ENCODE measurements around the gene CDH5.
"Not testable (repeated sequence)": the region's sequence is repeated elsewhere in the genome, so short reads cannot be mapped to it uniquely, and the experiment has no call there.

Gene CDH5

DNA sequence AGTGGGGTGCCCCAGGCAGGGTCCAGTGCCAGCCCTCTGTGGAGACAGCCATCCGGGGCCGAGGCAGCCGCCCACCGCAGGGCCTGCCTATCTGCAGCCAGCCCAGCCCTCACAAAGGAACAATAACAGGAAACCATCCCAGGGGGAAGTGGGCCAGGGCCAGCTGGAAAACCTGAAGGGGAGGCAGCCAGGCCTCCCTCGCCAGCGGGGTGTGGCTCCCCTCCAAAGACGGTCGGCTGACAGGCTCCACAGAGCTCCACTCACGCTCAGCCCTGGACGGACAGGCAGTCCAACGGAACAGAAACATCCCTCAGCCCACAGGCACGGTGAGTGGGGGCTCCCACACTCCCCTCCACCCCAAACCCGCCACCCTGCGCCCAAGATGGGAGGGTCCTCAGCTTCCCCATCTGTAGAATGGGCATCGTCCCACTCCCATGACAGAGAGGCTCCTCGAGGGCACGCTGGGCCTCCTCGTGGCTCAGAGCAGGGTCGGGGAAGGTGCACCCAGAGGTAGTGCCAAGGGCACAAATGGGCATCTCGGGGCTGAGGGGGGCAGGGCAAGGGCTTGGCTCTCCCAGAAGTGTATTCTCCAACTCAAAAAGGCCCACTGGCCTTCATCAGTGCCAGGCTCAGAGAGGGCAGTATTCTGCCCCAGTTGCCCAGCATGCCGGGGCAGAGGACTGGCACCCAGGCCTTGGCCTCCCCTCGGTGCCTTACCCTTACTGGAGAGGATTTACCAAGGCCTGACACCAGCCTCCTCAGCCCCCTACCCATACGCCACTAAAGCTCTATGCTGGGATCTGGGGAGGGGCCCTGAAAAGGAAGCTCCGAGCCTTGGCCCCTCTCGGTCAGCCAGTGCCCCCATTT, at the start of gene CDH5:
Gene CDH5, plus strand, starts transcription at position 259 of the 867 bp plus-strand sequence. CDS start 12,647 bp downstream, outside the sequence.
- no peak for DNase-seq

DNA sequence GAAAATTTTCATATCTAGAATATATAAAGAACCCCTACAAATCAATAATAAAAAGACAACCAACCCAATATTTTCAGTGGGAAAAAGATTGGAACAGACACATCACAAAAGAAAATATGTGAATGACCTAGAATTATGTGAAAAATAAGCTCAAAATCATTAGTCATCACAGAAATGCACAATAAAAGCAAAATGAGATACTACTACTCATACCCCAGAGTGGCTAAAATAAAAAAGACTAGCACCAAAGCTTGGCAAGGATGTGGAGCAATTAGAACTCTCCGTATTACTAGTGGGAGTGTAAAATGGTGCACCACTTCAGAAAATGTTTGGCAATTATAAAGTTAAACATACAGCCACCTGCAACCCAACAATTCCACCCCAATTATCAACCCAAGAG, 48.0 kb upstream of the CDH5 start:
- DNase-seq: no peak

- no peak for DNase-seq
Observed at GRCh38 chr16:66320774-66321173, 45.7 kb upstream of the CDH5 start.

- no peak for DNase-seq
Observed at GRCh38 chr16:66322174-66322573, 44.3 kb upstream of the CDH5 start.

GRCh38 chr16:66324815-66325515, 41.5 kb upstream of the CDH5 start:
- peak; percentile 12 for DNase-seq

GRCh38 chr16:66325717-66326376, 40.6 kb upstream of the CDH5 start:
- DNase-seq: no peak

DNA sequence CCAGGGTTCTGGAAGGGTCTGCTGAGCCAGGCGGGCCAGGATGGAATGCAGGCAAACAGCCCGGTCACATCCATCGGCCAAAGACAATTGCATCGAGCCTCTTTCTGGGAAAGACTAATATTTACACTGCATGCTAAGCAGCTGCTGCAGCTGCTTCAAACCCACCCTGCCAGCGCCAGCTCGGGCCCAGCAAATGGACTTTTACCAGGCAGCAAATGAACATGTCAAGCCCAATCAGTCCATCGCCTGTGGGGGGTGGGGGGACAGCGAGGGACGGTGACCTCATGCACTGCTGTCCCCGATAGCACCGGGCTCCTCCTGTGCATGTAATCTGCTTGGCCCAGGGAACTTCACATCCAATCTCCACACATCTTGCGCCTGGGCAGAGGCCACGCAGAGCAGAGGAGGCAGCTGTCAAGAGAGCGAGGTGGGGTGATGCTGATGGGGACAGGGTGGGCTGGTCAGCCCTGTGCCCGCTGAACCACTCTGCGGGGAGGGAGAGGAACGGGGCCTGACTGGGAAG, 39.4 kb upstream of the CDH5 start:
- no peak for DNase-seq

DNA sequence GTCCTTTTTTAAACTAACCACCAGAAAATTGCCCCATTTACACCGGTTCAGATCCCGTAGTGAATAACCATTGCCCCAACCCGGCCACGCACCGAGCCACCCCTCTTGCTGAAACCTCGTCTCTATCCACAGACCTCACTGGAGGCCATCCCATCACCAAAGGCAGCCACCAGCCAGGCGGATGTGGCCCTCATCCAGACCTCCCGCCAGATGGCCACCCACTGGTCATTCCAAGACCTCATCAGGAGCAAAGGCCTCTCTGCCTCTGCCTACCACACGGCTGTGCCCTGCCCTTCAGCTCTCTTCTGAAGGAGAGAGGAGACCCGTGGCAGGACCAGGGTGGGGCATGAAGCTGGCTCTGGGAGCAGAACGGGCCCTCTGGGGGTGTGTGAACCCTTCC, 38.2 kb upstream of the CDH5 start:
- no peak for DNase-seq

- not testable (repeated sequence) for DNase-seq
Observed at GRCh38 chr16:66331464-66331863, 35.0 kb upstream of the CDH5 start.

GRCh38 chr16:66332634-66333610, 33.6 kb upstream of the CDH5 start:
- DNase-seq: no peak

DNA sequence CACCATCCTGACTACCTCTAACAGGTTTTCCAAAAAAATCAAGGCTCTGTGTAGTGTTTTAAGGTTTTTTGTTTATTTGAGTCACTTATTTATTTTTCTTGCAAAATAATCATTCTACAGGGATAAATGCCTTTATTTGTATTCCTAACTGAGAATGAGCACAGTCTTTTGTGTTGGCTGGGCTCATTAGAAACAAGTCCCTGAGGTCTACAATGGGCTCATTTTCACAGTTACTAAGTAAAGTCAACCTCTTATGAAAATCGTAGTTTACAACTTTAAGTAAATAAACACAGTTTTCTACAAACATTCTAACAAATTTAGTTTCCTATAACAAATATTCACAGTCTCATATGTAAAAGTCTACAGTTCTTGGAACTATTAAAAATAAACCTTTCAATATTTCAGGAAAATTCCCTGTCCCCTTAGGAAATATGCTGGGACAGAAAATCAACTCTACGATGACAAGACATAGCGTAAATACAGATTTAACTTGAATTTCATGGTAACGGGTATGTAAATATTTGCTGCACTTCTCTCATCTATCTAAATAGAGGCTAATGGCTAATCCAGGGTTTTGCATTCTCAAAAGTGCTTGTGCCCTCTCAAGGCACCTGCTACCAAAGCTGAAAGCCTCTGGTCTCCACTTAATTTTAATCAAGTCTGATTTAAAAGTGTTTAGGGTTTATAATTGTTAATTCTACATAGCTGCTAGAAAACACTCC, 31.5 kb upstream of the CDH5 start:
- DNase-seq: no peak

DNA sequence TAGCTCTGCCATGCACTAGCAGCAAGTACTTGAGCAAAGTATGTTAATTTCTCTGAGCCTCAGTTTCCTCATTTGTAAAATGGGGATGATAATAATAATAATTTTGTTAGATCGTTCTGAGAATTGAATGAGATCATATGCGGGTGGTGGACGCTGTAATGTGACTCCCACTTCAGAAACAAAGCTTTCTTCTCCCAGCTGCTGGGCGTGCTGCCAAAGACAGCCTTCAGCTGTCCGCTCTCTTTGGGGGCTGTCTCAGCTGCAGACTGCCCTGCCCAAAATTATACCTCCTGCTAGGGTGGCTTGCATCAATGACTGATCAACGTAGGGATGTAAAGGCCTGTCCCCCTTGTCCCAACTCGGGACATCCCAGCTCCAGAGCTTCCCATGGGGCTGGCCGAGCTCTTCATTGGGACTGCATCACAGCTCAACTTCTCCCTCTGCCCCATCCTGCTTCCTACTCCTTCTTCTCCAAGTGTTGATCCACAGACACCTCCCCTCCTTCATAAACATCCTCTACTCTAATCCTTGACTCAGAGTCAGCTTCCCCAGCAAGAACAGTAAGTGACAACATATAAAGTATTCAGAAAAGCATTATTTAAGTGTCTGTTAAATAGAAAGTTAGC, 30.7 kb upstream of the CDH5 start:
- peak; percentile 63 for DNase-seq

GRCh38 chr16:66337463-66338188, 28.9 kb upstream of the CDH5 start:
- DNase-seq: no peak

DNA sequence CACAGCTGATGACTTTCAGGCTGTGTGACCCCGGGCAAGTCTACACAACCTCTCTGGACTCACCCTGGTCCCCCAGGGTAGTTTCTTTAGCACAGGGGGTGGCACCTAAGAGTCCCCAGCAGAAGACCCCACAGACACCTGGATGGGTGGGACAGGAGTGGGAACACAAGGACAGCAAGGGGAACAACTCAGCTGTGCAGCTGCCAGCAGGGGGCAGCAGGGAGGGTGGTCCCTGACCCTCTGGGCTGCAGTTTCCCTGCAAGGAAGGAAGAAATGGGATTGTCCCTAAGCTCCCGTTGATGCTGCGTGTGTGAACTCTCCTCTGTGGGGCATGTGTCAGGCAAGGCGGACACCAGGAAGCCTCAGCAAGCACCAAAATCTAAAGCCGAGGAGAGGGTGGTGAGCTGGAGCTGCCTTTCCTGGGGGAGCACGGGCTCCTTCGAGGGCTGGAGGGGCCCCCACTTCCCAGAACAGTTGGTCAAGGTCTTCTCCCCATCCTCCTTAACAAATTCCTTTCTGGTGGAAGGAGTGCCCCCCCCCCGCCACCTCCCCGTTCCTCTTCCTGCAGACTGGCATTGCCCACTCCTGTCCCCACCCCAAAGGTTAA, 24.1 kb upstream of the CDH5 start:
- DNase-seq: no peak

- peak; percentile 43 for DNase-seq
Observed at GRCh38 chr16:66344533-66345145, 21.9 kb upstream of the CDH5 start.

GRCh38 chr16:66346221-66346620, 20.3 kb upstream of the CDH5 start:
- DNase-seq: no peak

DNA sequence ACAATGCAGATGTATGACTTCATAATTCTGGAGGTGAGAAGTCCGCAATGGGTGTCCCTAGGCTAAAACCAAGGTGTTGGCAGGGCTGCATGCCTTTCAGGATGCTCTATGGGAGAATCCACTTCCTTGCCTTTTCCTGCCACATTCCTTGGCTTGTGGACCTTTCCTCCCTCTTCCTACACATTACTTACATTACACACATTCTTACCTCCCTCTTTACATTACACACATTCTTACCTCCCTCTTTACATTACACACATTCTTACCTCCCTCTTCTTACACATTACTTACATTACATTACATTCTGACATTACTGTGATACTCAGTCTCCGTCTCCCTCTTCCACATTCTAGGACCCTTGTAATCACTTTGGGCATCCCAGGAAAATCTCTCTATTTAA, 14.2 kb upstream of the CDH5 start:
- no peak for DNase-seq

DNA sequence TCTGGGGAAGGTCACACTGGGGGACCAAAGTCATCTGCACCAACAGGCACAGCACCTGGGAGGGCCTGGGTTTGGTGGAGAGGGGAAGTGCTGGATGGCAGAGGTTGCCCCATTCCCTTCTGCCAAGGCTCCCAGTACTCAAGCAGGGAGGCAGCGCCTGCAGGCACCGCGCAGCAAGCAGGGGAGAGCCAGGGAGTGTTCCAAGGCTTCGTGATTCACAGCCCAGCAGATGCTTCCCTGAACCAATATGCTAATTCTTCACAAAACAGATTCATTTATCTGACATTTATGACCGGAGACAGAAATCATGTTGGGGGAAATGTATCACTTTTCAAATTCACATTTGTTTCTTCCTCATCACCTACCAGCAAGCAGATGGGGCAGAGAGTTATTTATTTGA, 13.4 kb upstream of the CDH5 start:
- DNase-seq: no peak

Data from fibroblast of skin of right quadriceps (primary cell).